Lower lobe of right lung (tissue), 2 donors: Measurements from ENCODE around the gene FANK1. TPM values are rescaled to one million over a fixed set of nuclear protein-coding genes. Genes with fewer than 3 reads are reported as not detected.
"Not testable (repeated sequence)": the region's sequence is repeated elsewhere in the genome, so short reads cannot be mapped to it uniquely, and the experiment has no call there.

ENCODE experiments used
- ATAC-seq, 2 donors: fragments of 200-7000 bp; cut with Tn5 transposase; one replicate each; pipeline ENCODE4 v1.9.1; 2020 to 2022; ENCODE audit warnings: mild to moderate bottlenecking in 2 of 2, moderate library complexity in 2 of 2
- DNase-seq: peaks from one replicate; pipeline ENCODE4 v3.0.0-alpha.2; 2020
- H3K27ac ChIP-seq: fragments of 200-600 bp; one replicate; pipeline ENCODE4 v1.8.0; 2022
- H3K27me3 ChIP-seq: fragments of 200-600 bp; one replicate; pipeline ENCODE4 v1.8.0; 2022; ENCODE audit warnings: low read depth
- H3K36me3 ChIP-seq: fragments of 200-600 bp; one replicate; pipeline ENCODE4 v1.8.0; 2022; ENCODE audit warnings: mild to moderate bottlenecking
- H3K4me1 ChIP-seq: fragments of 200-600 bp; one replicate; pipeline ENCODE4 v1.8.0; 2022
- H3K4me3 ChIP-seq: fragments of 200-600 bp; one replicate; pipeline ENCODE4 v1.8.0; 2022; ENCODE audit warnings: mild to moderate bottlenecking
- H3K9me3 ChIP-seq: fragments of 200-600 bp; one replicate; pipeline ENCODE4 v1.8.0; 2022
- CTCF ChIP-seq: fragments of 200-600 bp; IDR thresholded peaks from one replicate; pipeline ENCODE4 v1.8.0; 2022; ENCODE audit warnings: antibody characterized with exemption, mild to moderate bottlenecking
- intact Hi-C: fragments of 100-400 bp; cut with DNase I; formaldehyde crosslinking; loops from one replicate; pipeline ENCODE4 v1.11.0; 2022
- total RNA-seq: library from RNA; stranded (reverse); fragmentation: NEBNext Ultra II Directional; extraction: Animal tissue kit (Norgen Biotek cat#: 25700); gene quantifications from one replicate; pipeline ENCODE4 v1.2.1, GENCODE V29; 2021
- donor health status: DM: no; HTN: yes; CAD: no; lungs with severe emphysema.

FANK1 gene
- total RNA-seq, 1 donor from 2014 or later: 11.5 TPM

GRCh38 chr10:125900963-125901362, 4.6 kb downstream of the FANK1 start:
- H3K27me3 ChIP-seq, H3K4me3 ChIP-seq, H3K9me3 ChIP-seq, DNase-seq, ATAC-seq, H3K27ac ChIP-seq, intact Hi-C loops, H3K36me3 ChIP-seq, H3K4me1 ChIP-seq: not testable (repeated sequence)

- H3K27ac ChIP-seq, DNase-seq, H3K9me3 ChIP-seq, H3K4me1 ChIP-seq, intact Hi-C loops, H3K36me3 ChIP-seq, H3K4me3 ChIP-seq, H3K27me3 ChIP-seq, ATAC-seq: not testable (repeated sequence)
These were observed 6.8 kb downstream of the FANK1 start for GRCh38 chr10:125903135-125903640.

GRCh38 chr10:125905069-125905994, 9.0 kb downstream of the FANK1 start:
- H3K4me1 ChIP-seq, H3K27me3 ChIP-seq, H3K36me3 ChIP-seq, intact Hi-C loops, DNase-seq, H3K27ac ChIP-seq, H3K4me3 ChIP-seq, H3K9me3 ChIP-seq: not testable (repeated sequence)
- peak; percentile 43 to 70 for ATAC-seq

- H3K27ac ChIP-seq, H3K36me3 ChIP-seq, intact Hi-C loops, ATAC-seq, DNase-seq, H3K9me3 ChIP-seq, H3K27me3 ChIP-seq, H3K4me3 ChIP-seq, H3K4me1 ChIP-seq: not testable (repeated sequence)
These were observed 11.2 kb downstream of the FANK1 start for GRCh38 chr10:125907598-125907997.

- H3K4me1 ChIP-seq, H3K27me3 ChIP-seq, H3K27ac ChIP-seq, H3K9me3 ChIP-seq, DNase-seq, H3K4me3 ChIP-seq, H3K36me3 ChIP-seq, intact Hi-C loops: not testable (repeated sequence)
- peak in 1 of 2 donors; percentile 36 for ATAC-seq
These were observed 12.4 kb downstream of the FANK1 start for GRCh38 chr10:125908813-125909212.

GRCh38 chr10:125909491-125909890, 13.1 kb downstream of the FANK1 start:
- H3K4me3 ChIP-seq, H3K27me3 ChIP-seq, H3K27ac ChIP-seq, intact Hi-C loops, H3K36me3 ChIP-seq, DNase-seq, ATAC-seq, H3K4me1 ChIP-seq, H3K9me3 ChIP-seq: not testable (repeated sequence)

- ATAC-seq (no peak), DNase-seq (no peak)
- no peak overlapping the region for H3K4me3 ChIP-seq
- no peak overlapping the region for H3K27ac ChIP-seq
- intact Hi-C loops: no loop called here
- TF ChIP-seq CTCF: no peak
- no peaks in the 10 kb centered on the region for H3K4me1 ChIP-seq
- H3K36me3 ChIP-seq: no peaks in the 10 kb centered on the region
- no peaks in the 10 kb centered on the region for H3K27me3 ChIP-seq
- H3K9me3 ChIP-seq: no peaks in the 10 kb centered on the region
These were observed 14.8 kb downstream of the FANK1 start for GRCh38 chr10:125911145-125911544.

GRCh38 chr10:125911990-125912389, 15.6 kb downstream of the FANK1 start:
- intact Hi-C loops: no loop called here
- H3K27me3 ChIP-seq: no peaks in the 10 kb centered on the region
- no peak overlapping the region for H3K27ac ChIP-seq
- H3K4me1 ChIP-seq: no peaks in the 10 kb centered on the region
- TF ChIP-seq CTCF: no peak
- H3K9me3 ChIP-seq: no peaks in the 10 kb centered on the region
- DNase-seq (peak; percentile 60), ATAC-seq (peak; percentile 83 to 93)
- no peaks in the 10 kb centered on the region for H3K36me3 ChIP-seq
- no peak overlapping the region for H3K4me3 ChIP-seq

- intact Hi-C loops, H3K4me3 ChIP-seq, ATAC-seq, DNase-seq, H3K27ac ChIP-seq, H3K36me3 ChIP-seq, H3K4me1 ChIP-seq, H3K9me3 ChIP-seq, H3K27me3 ChIP-seq: not testable (repeated sequence)
These were observed 16.9 kb downstream of the FANK1 start for GRCh38 chr10:125913277-125913676.
